Activated T-helper 1 cell treated with anti-CD3 and anti-CD28 coated beads, Interleukin-2, amount 50 U/mL, for 16 hours (primary cell): ENCODE measurements around the gene GRID2.

Source experiments
- DNase-seq, 2 donors: peaks; one replicate each; pipeline ENCODE4 v3.0.0-alpha.2; 2020; ENCODE audit warnings: low read depth in 1 of 2, low spot score in 1 of 2

Gene GRID2

GRCh38 chr4:93053140-93053539 lies 749.4 kb downstream of the GRID2 start:
- no peak for DNase-seq

- DNase-seq, result no peak
These were observed 758.1 kb downstream of the GRID2 start for GRCh38 chr4:93061826-93062225.

- no peak for DNase-seq
These were observed 759.6 kb downstream of the GRID2 start for GRCh38 chr4:93063325-93063724.

- DNase-seq, result no peak
These were observed 762.0 kb downstream of the GRID2 start for GRCh38 chr4:93065790-93066189.

- no peak for DNase-seq
These were observed 763.0 kb downstream of the GRID2 start for GRCh38 chr4:93066749-93067148.

- no peak for DNase-seq
These were observed 768.5 kb downstream of the GRID2 start for GRCh38 chr4:93072292-93072691.

GRCh38 chr4:93080316-93080715 lies 776.5 kb downstream of the GRID2 start:
- no peak for DNase-seq

GRCh38 chr4:93084599-93085305 lies 781.0 kb downstream of the GRID2 start:
- no peak for DNase-seq

GRCh38 chr4:93086356-93086755 lies 782.6 kb downstream of the GRID2 start:
- no peak for DNase-seq

GRCh38 chr4:93092765-93093164 lies 789.0 kb downstream of the GRID2 start:
- no peak for DNase-seq

GRCh38 chr4:93103042-93103441 lies 799.3 kb downstream of the GRID2 start:
- no peak for DNase-seq

- DNase-seq, result no peak
These were observed 812.9 kb downstream of the GRID2 start for GRCh38 chr4:93116624-93117023.

GRCh38 chr4:93127489-93127888 lies 823.7 kb downstream of the GRID2 start:
- no peak for DNase-seq

- no peak for DNase-seq
These were observed 828.9 kb downstream of the GRID2 start for GRCh38 chr4:93132631-93133030.

- no peak for DNase-seq
These were observed 835.4 kb downstream of the GRID2 start for GRCh38 chr4:93139118-93139517.

GRCh38 chr4:93143902-93144301 lies 840.1 kb downstream of the GRID2 start:
- no peak for DNase-seq

GRCh38 chr4:93144644-93145043 lies 840.9 kb downstream of the GRID2 start:
- DNase-seq, result no peak

- DNase-seq, result no peak
These were observed 843.9 kb downstream of the GRID2 start for GRCh38 chr4:93147524-93148212.

- no peak for DNase-seq
These were observed 848.7 kb downstream of the GRID2 start for GRCh38 chr4:93152491-93152890.

GRCh38 chr4:93157986-93158385 lies 854.2 kb downstream of the GRID2 start:
- DNase-seq, result no peak

GRCh38 chr4:93168053-93168452 lies 864.3 kb downstream of the GRID2 start:
- no peak for DNase-seq

- no peak for DNase-seq
These were observed 866.2 kb downstream of the GRID2 start for GRCh38 chr4:93169966-93170365.

GRCh38 chr4:93174598-93174997 lies 870.8 kb downstream of the GRID2 start:
- no peak for DNase-seq
